Cardiac septum (tissue), 1 donor: ENCODE results near the gene HNF1B. TPM values are rescaled to one million over a fixed set of nuclear protein-coding genes. Genes with fewer than 3 reads are reported as not detected.

Source experiments
- DNase-seq: peaks from one replicate; pipeline ENCODE4 v3.0.0-alpha.2; 2020; ENCODE audit warnings: low spot score
- intact Hi-C: fragments of 100-400 bp; cut with DNase I; formaldehyde crosslinking; loops from one replicate; pipeline ENCODE4 v1.14.0; 2022
- total RNA-seq: library from RNA; stranded (reverse); fragmentation: NEBNext Ultra II Directional; extraction: Animal tissue kit (Norgen Biotek cat#: 25700); gene quantifications from one replicate; pipeline ENCODE4 v1.2.1, GENCODE V29; 2021
- donor health status: DM: no; HTN: no; CAD: no.

Gene HNF1B
- total RNA-seq, 1 donor from 2014 or later, result not detected

- DNase-seq, result no peak
- intact Hi-C loops, result no loop called here
Measured at GRCh38 chr17:37647856-37648255, 97.0 kb downstream of the HNF1B start.

DNA sequence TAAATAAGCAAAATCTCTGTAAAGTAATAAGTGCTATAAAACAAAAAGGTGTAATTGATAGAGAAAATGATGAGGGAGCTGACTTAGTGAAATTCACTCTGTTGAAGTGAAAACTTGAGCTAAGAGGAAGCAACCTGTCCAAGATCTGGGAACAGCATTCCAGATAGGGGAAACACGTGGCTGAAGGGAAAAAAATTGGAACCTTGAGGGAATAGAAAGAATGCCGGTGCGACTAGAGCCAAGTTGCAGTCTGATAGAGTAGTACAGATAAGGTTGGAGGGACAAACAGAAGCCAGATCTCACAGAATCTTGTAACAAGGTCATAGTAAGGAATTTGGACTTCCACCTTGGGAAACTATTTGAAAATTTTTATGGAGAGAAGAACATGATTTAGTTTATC is 101.0 kb downstream of the HNF1B start:
- no peak for DNase-seq
- intact Hi-C loops, result loop anchor here (2.0 kb wide), 1 partner anchor 35 kb away; the partner anchor contains the start of gene SYNRG

- intact Hi-C loops, result loop anchor here (2.0 kb wide), 1 partner anchor 34 kb away; the partner anchor contains the start of gene SYNRG
- peak; percentile 96 for DNase-seq
Measured at GRCh38 chr17:37643118-37643766, 101.6 kb downstream of the HNF1B start, which contains the start of gene DDX52. Gene DDX52, minus strand, starts transcription at chr17:37643446. Its CDS starts 26 bp downstream, at chr17:37643420.

DNA sequence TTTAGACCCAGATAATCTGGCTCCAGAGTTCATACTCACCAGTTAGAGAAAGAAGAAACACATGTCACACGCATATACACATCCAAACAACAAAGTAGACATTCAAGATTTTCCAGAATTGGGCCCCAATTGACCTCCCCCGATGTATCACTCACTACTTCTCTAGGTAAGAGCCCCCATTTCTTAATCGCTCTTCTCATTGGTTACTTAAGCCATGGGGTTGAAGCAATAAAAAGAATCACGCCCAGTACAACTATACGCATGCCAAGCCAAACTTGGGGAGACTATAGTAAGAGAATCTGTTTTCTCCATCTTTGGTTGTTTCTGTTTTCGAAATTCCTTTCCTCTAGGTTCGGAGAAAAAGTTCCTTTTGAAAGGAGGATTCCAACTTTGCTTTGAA is 102.2 kb downstream of the HNF1B start:
- intact Hi-C loops, result loop anchor here (2.0 kb wide), 1 partner anchor 34 kb away; the partner anchor contains the start of gene SYNRG
- DNase-seq, result no peak

DNA sequence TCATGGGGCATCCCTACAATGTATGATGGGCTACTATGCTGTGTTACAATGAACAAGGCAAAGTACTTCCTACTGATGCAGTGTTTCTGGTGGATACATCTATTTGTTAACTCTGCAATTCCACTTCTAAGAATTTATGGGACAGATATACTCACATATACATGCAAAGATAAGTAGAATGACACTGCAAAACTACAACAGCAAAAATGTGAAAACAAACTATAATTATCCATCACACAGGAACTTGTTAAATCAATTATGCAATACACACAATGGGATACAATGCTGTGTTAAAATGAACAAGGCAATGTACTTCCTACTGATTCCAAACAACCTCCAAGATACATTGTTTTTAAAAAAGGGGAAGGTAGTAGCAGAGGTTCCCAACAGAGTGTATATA is 104.8 kb downstream of the HNF1B start:
- intact Hi-C loops, result no loop called here
- no peak for DNase-seq

- intact Hi-C loops, result no loop called here
- no peak for DNase-seq
Measured at GRCh38 chr17:37637956-37638355, 106.9 kb downstream of the HNF1B start.

Other genes with a start within 250 kb of the HNF1B start
- 35.7 TPM for gene SYNRG, start 135.6 kb downstream of the HNF1B start, total RNA-seq
- 12.4 TPM for gene DDX52, start 101.6 kb downstream of the HNF1B start, total RNA-seq
- not detected for gene TBC1D3K, start 179.4 kb upstream of the HNF1B start, total RNA-seq
- gene TBC1D3L, start 244.0 kb upstream of the HNF1B start, total RNA-seq, result 6.6 TPM